ENCODE results near the gene GRM7.

GRM7 gene

GRCh38 chr3:6985848-6986247 is 124.9 kb downstream of the GRM7 start:
- no peak for DNase-seq

- DNase-seq: no peak
Measured at GRCh38 chr3:6989608-6990291, 128.8 kb downstream of the GRM7 start.

DNA sequence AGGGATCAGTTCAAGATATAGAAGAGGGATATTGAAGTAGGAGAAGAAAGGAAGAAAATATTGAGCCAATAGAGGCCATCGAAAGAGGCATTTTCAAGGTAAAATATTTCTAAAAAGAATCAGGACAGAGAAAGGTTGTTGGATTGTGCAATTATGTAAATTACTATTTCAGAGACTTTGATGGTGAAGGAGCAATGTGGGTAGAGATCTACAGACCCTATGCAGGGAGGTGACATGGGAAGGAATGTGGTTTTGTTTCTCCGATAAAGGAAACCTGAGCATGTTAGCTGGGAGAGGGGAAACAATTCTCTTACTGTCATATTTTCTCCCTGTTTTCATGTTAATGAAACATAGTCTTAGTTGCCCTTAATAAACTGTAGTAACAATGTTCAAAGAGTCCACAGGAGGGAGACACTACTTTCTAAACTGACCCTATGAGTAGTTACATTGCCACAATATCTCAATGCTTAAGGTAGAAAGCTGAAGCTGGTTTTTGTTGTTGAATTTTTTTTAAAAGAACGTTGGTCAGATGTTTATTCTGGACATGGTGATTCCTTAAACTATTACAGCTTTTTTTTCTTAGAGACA is 133.3 kb downstream of the GRM7 start:
- DNase-seq: peak in 1 of 2 experiments; percentile 31

DNA sequence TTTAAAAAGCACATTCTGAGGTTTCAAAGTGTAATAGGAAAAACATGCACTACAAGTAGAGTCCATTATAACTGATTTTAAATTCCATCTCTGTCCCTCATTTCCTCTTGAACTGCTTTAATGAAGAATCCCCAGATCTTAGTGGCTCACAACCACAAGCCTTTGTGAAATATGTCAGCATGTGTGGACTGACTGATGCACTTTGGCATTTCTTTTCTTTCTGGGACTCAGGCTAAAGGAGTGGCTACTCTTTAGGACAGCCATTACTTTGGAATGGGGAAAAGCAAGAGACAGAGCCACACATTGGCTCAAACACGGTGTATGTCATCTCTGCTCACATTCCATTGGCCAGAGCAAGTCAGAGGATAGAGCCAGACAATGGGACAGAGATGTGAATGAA is 139.6 kb downstream of the GRM7 start:
- DNase-seq: no peak

DNA sequence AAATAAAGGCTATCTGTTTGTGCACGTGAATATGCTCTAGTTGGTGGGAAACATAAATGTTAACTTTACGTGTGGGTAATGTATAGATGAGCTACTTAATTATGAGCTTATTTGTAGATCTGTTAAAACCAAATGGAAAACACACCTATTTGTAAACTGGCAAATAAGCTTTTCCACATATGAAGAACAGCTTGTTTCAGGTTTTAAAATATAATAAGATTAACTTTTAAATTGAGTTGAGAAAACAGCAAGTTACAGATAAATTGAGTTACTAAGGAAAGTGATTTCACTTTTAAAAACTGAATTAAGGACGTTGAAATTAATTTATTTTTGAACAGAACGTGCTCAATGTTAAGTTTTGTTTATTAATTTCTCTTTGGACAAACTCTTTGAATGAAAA is 140.5 kb downstream of the GRM7 start:
- DNase-seq: no peak

- no peak for DNase-seq
Measured at GRCh38 chr3:7015683-7016440, 154.9 kb downstream of the GRM7 start.

GRCh38 chr3:7025581-7026300 is 164.8 kb downstream of the GRM7 start:
- DNase-seq: no peak

GRCh38 chr3:7029562-7029961 is 168.6 kb downstream of the GRM7 start:
- DNase-seq: no peak

DNA sequence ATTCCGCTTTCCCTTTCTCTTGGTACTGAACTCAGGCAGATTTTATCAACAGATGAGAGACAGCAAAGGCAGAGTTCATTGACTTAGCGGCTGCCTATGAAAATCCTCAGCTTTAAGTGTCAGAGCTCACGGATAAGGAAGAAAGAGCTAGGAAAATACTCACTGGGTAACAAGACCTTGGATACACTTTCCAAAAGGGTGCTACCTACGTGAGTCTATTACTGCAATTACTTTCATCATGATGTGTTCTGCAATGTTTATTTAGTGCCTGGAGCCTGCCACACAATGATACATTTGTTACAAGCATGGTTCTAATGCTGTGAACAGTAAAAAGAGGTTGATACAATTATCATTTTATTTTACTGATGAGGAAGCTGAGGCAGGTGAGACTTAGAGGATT is 177.5 kb downstream of the GRM7 start:
- no peak for DNase-seq

DNA sequence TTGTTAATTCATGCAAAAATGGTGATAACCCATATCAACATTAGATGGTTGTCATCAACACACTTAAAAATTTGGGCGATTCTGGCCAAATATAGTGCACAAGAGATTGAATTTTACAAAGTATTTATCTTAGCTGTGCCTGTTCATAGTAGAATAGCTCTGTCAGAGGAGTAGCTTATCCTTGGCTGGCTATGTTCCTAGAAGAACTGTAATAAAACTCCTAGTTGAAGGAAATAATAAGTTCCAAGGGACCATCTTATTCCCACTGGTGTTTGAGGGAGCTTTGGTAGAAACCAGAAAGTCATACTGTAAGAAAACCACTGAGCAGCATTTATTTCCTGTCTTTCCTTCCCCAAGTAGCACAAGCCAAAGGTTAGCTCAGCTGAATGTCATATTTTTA is 201.8 kb downstream of the GRM7 start:
- DNase-seq: no peak

DNA sequence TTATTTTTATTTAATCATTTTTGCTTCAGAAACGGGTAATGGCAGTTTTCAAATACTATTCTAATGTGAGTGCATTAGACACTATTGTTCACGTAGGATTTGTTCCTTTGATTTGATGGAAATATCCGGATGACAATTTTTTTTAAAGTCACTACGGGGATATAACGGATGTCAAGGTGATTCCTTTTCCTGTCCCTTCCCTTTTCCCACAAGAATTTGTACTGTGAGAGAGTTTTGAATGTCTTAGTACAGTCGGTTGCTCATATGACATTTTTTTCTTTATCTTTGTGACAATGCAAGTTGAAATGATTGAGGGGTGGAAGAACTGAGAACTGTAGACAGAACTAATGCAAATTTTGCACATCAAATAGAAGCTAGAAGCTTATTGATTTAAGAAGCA is 209.5 kb downstream of the GRM7 start:
- DNase-seq: no peak

GRCh38 chr3:7074217-7074616 is 213.3 kb downstream of the GRM7 start:
- peak in 1 of 2 experiments; percentile 6 for DNase-seq

GRCh38 chr3:7075117-7075516 is 214.2 kb downstream of the GRM7 start:
- no peak for DNase-seq

DNA sequence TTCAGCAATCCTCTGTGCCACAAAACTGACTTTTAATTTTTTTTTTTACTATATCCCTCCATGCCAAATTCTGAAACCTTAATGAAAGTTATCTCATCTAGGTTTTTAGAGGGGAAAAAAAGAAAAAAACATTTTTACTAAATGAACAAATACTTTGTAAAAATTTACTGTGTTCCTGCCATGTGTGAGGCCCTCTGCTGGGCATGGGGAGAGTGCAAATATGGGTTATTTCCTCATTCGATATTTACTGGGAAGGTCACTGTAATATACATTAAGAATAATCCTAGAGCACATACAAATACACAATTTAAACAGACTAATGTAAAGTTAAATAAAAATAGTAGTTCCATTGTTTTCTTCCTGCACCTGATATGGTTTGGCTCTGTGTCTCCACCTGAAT is 215.0 kb downstream of the GRM7 start:
- no peak for DNase-seq

DNA sequence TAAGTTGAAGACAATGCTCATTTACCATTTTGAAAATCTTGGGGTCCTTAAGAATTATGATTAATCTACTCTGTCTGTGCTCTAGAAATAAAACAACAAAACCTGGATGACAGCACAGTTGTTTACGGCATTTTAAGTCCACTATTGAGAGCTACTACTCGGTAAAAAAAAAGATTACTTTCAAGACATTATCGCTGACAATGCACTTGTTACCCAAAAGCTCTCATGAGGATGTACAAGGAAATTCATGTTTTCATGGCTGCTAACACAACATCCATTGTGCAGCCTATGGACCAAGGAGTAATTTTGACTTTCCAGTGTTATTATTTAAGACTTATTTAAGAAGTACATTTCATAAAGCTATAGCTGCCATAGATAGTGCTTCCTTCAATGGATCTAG is 221.3 kb downstream of the GRM7 start:
- no peak for DNase-seq

- no peak for DNase-seq
Measured at GRCh38 chr3:7086417-7086816, 225.5 kb downstream of the GRM7 start.

GRCh38 chr3:7095116-7095515 is 234.2 kb downstream of the GRM7 start:
- peak; percentile 57 to 82 for DNase-seq

- no peak for DNase-seq
Measured at GRCh38 chr3:7100136-7100535, 239.2 kb downstream of the GRM7 start.

GRCh38 chr3:7106635-7107034 is 245.7 kb downstream of the GRM7 start:
- no peak for DNase-seq

GRCh38 chr3:7112523-7113056 is 251.7 kb downstream of the GRM7 start:
- no peak for DNase-seq

GRCh38 chr3:7144697-7145308 is 283.9 kb downstream of the GRM7 start:
- peak; percentile 17 to 47 for DNase-seq

DNA sequence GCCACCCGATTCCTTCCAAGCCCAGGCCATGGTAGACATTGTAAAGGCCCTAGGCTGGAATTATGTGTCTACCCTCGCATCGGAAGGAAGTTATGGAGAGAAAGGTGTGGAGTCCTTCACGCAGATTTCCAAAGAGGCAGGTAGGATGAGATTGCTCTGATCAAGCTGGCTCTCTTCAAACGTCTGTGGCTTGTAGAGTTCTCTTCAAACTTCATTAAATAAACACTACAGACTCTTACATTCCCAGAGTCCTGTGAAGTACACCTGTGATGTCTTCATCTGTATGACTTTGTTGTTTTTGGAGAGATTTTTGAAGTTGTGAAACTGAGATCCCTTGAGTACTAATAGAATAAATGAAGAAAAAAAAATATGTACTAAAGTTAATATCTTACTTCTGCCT is 285.6 kb downstream of the GRM7 start:
- DNase-seq: no peak

DNA sequence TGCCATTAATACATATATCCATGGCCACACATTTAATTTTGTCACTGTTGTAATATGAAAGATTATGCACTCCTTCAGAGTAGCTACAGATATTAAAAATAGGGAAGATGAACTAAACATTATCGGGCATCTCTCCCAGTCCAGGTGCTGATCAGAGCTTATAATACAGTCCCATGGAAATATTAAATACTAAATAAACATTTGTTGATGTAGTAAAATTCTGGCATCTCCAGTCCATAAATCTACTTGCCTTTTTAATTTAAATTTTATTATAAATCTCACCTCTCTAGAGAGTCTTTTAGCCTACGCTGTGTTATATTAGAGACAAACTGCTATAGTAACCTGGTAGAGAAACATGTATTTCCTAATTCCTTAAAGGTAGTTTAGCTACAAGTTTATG is 297.6 kb downstream of the GRM7 start:
- DNase-seq: no peak

All from NCI-H524 (cell line).